GM18873 (cell line): Measurements from ENCODE around the gene B4GALT3.

Source experiments
- ATAC-seq: cut with Tn5 transposase; IDR thresholded peaks from one replicate; pipeline ENCODE4 v1.9.1; 2021; ENCODE audit warnings: mild to moderate bottlenecking, moderate library complexity, moderate number of reproducible peaks; ENCODE audit not compliant: unreplicated experiment, low FRiP score

The B4GALT3 gene

GRCh38 chr1:161206411-161207140, 29.3 kb upstream of the B4GALT3 start:
- ATAC-seq = no peak

DNA sequence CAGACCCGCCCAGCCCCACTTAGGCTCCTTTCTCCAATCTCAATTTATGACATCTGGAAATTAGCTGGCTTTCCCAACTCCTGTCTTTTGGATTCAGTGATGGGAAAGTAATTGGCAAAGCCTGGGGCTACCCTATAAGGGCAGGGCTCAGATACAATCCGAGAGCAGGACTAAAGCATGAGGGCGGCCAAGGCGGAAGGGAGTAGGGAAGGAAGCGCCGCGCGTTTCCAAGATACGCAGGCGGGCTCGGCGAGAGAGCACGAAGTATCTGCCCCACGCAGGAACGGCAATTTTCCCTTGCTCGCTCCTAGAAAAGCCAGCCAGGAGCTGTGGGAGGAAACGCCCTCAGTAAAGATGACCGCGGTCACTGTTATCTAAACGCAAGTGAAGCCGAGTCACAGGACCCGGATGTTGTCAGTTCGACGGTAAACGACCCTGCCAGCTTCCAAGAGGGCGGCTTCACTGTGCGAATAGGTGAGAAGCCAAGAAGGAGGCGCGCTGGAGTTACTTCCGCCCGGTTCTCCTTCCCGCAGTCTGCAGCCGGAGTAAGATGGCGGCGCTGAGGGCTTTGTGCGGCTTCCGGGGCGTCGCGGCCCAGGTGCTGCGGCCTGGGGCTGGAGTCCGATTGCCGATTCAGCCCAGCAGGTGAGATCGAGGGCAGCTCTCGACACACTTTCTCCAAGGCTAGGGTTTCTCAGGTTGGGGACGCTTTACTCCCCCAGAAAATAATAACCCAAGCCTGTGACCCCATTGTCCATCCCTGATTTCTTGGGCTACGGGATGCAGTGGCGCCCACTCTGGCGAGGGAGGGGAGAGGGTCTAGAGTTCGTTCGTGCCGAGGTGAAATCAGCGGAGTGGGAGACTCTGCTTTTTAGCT, 24.8 kb upstream of the B4GALT3 start, which contains the start of gene NDUFS2:
Gene NDUFS2 (plus strand): TSS at position 532 of the 877 bp plus-strand sequence. CDS start 19 bp downstream, at position 551.
- peak; percentile 87 for ATAC-seq

- no peak for ATAC-seq
Observed at GRCh38 chr1:161200992-161201835, 23.9 kb upstream of the B4GALT3 start.

DNA sequence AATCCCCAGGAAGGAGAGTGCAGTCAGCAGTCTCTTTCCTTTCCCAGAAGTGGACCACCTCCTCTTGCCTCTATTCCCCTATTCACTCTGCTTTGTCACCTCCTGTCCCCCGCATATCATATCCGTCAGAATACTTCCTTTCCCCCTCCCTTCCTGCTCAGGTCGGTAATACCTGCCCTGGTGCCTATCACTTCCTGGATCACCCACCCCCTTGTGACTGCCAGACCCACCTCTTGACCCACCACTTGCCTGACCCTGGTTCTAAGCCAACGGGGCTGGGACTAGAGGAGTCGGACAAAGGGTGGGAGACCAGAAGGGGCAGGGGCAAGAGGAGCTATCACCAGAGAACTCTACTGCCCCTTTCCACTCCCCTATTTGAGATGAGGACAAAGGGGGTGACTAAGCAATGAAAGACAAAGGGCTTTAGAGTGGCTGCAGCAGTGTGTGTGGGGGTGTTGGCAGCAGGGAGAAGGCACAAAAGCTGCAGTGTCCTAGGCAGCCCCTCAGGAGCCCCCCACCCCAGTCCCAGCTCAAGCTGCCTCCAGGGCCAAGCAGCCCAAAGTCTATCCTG, 23.2 kb upstream of the B4GALT3 start:
- ATAC-seq = no peak

DNA sequence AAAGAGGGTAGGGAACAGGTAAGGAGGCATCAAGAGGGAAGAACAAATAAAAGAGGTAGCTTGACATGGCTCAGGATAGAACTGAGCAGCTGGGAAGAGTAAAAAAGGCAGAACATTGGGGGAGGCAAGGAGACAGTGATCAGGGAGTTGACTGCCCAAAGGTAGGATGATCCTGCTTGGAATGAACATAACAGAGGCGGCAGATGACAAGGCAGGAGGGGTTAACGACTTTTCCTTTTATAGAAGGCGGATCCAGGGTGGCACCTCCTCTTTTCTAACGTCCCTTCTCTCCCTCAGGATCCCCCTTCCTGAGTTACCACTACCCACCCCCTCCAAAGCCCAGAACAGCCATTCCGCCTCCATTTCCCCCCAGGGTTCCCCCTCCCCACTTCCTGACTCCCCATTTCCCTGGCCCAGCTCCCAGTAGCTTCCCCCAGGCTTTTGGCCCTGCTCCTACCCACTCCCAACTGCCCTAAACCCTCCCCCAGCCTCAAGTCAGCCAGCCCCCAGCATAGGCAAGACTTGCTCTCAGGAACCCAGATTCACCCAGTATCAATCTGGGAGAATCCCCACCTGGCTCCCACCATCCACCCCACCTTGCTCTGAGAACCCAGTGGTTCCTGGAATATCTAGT, 22.3 kb upstream of the B4GALT3 start:
- ATAC-seq = no peak

- ATAC-seq = no peak
Observed at GRCh38 chr1:161198897-161199431, 21.7 kb upstream of the B4GALT3 start, which contains the start of gene ADAMTS4. Gene ADAMTS4 (minus strand): TSS chr1:161199054. CDS start chr1:161198627, 427 bp downstream.

- no peak for ATAC-seq
Observed at GRCh38 chr1:161198194-161198896, 21.0 kb upstream of the B4GALT3 start.

GRCh38 chr1:161197560-161198193, 20.4 kb upstream of the B4GALT3 start:
- no peak for ATAC-seq

GRCh38 chr1:161196521-161197451, 19.5 kb upstream of the B4GALT3 start:
- no peak for ATAC-seq

DNA sequence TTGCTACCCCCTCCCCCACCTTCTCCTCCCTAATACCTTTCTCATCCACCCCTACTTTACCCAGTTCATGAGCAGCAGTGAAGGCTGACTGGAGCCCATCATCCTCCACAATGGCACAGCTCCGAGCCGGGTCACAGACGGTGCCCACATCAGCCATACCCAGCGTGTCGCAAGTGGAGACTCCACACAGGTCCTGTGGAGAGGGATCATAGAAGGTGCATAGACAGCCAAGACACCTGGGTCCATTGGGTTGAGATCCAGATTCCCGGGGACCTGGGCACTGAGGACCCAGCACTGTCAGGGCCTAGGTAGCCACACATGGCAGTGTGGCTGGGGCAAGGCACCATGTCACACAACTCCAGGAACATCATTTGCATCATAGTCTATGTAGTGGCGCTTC, 18.8 kb upstream of the B4GALT3 start:
- ATAC-seq = no peak

- ATAC-seq = no peak
Observed at GRCh38 chr1:161195171-161195570, 17.9 kb upstream of the B4GALT3 start.

- ATAC-seq = no peak
Observed at GRCh38 chr1:161193561-161194235, 16.4 kb upstream of the B4GALT3 start.

DNA sequence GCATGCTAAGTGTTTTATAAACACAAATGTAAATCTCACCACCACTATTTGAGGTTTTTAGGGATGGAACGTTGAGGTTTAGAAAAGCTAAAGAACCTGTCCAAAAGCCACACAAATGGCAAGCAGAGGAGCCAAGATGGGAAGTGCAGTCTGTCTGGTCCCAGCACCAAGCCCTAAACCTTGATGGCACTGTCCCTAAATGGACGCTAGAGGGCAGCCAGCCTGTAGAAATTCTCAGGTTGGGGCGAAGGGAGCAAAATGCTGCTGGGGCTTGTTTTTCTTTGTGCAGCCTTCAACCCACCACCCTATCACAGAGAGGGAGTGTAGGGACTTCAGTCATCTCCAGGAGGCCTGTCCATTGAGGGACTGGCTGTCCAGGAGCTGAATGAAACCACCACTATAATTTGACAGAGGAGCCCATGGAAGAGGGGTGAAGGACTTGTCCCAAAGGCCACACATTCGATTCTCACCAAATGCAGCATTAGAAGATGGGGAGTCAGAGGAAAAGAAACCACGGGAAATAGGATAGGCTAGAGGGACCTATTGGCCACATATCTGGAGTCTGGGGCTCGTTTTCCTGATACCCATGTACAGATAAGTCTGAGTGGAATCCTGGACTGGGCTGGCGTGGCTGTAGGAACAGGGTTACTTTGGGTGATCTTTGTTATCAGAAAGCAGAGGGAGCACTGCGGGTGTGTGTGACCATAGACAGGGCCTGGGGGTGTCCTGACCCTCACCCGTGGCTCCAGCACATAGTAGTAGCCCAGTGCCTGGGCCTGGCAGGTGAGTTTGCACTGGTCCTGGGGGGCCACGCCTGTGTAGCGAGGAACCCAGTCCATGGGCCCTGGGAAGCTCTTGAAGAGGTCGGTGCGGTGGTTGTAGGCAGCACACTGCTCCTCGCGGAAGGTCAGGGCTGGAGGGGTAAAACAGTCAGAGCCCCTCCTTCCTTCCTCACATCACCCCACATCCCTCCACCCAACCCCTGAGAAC, 15.5 kb upstream of the B4GALT3 start:
- ATAC-seq = no peak

GRCh38 chr1:161191971-161192370, 14.7 kb upstream of the B4GALT3 start:
- ATAC-seq = no peak

- no peak for ATAC-seq
Observed at GRCh38 chr1:161190962-161191521, 13.7 kb upstream of the B4GALT3 start.
